Astrocyte (in vitro differentiated cells and primary cell): ENCODE data around the gene CCSER1.

ENCODE experiments used
- CTCF ChIP-seq: IDR thresholded peaks from 2 replicates; pipeline ENCODE4 v1.5.1; 2011; ENCODE audit warnings: low read depth, mild to moderate bottlenecking, inconsistent platforms, low read length, moderate library complexity; ENCODE audit not compliant: insufficient read depth
- EZH2 ChIP-seq: IDR thresholded peaks from 2 replicates; pipeline ENCODE4 v1.6.1; 2012; ENCODE audit warnings: mild to moderate bottlenecking, low read length, inconsistent platforms; ENCODE audit not compliant: insufficient read depth

- TF ChIP-seq CTCF = no peak
- no peak for TF ChIP-seq EZH2
These were observed 458.8 kb downstream of the CCSER1 start for GRCh38 chr4:90585961-90586360.
